ENCODE results near the gene CEMIP.

The CEMIP gene

DNA sequence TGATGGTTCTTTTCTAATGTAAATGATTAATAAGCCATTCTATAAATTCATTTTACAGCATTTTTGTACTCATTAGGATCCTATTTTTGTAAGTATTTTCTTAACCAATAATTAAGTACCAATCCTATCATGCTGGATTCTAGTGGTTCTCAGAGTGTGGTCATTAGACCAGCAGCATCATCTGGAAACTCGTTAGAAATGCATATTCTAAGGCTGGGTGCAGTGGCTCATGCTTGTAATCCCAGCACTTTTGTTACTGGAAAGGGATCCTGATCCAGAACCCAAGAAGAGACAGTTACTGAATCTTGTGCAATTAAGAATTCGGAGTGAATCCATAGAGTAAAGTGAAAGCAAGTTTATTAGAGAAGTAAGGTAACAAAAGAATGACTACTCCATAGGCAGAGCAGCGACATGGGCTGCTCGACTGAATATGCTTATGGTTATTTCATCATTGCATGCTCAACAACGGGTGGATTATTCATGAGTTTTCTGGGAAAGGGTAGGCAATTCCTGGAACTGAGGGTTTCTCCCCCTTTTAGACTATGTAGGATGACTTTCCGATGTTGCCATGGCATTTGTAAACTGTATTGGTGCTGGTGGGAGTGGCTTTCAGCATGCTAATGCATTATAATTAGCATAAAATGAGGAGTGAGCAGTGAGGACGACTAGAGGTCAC lies 9.9 kb upstream of the CEMIP start:
- TF ChIP-seq, protein P1, sequence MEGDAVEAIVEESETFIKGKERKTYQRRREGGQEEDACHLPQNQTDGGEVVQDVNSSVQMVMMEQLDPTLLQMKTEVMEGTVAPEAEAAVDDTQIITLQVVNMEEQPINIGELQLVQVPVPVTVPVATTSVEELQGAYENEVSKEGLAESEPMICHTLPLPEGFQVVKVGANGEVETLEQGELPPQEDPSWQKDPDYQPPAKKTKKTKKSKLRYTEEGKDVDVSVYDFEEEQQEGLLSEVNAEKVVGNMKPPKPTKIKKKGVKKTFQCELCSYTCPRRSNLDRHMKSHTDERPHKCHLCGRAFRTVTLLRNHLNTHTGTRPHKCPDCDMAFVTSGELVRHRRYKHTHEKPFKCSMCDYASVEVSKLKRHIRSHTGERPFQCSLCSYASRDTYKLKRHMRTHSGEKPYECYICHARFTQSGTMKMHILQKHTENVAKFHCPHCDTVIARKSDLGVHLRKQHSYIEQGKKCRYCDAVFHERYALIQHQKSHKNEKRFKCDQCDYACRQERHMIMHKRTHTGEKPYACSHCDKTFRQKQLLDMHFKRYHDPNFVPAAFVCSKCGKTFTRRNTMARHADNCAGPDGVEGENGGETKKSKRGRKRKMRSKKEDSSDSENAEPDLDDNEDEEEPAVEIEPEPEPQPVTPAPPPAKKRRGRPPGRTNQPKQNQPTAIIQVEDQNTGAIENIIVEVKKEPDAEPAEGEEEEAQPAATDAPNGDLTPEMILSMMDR (conservative IDR thresholded peaks at IDR 0.05; ENCODE audit: low read length) = no peak

DNA sequence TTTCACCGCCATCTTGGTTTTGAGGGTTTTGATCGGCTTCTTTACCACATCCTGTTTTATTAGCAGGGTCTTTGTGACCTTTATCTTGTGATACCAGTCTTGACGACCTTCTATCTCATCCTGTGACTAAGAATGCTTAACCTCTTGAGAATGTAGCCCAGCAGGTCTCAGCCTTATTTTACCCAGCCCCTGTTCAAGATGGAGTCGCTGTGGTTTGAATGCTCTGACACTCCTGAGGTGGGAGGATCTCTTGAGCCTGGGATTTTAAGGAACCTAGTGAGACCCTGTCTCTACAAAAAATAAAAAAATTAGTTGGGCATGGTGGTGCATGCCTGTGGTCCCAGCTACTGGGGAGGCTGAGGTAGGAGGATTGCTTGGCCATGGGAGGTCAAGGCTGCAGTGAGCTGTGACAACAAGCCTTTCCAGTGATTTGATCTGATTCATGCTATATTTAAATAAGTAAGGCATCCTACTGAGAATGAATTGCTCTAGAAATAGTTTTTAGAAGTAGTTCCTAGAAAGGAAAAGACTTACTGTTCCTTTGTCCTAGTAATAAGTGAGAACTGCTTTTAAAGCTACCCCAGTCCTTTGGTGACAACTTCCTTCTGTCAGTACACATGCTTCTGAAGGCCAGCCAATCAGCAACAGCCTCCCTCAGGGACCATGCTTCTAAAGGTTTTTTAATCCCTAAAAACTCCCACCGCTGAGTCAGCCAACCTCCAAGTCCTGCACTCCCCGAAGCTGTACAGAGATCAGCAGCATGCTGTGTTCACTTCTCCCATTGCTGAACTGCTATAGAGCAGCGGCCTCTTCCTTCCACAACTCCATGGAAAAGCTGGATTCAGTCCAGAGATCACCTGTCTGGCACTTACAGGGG lies 9.1 kb upstream of the CEMIP start:
- H3K4me3 ChIP-seq (ENCODE audit: low read length) = no peak overlapping the region
- DNase-seq (ENCODE audit: low read depth) = no peak
- TF ChIP-seq, protein P1 (conservative IDR thresholded peaks at IDR 0.05; ENCODE audit: low read length) = no peak

More for the DNA sequence above, 9.9 kb upstream of the CEMIP start:
- H3K4me3 ChIP-seq (ENCODE audit: low read length) = no peak overlapping the region
- no peak for DNase-seq (ENCODE audit: low read depth)

DNA sequence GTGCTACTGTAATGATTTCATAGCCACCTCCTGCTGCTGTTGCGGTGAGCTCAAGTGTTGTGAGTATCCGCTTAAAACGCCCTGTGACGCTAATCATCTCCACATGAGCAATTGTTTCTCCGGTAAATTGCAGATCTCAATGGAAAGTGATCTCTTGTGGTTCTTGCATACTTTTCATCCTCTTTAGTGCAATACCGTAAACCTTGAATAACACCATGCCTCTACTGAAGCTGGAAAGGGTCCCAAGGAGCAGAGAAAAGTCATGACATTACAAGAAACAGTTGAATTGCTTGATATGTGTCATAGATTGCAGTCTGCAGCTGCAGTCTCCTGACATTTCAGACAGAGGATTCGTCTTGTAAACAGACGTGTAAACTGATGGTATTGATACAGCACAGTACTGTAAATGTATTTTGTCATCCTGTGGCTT lies 6.0 kb upstream of the CEMIP start:
- H3K4me3 ChIP-seq (ENCODE audit: low read length) = no peak overlapping the region
- DNase-seq (ENCODE audit: low read depth) = peak; percentile 85
- TF ChIP-seq, protein P1 (conservative IDR thresholded peaks at IDR 0.05; ENCODE audit: low read length) = no peak

DNA sequence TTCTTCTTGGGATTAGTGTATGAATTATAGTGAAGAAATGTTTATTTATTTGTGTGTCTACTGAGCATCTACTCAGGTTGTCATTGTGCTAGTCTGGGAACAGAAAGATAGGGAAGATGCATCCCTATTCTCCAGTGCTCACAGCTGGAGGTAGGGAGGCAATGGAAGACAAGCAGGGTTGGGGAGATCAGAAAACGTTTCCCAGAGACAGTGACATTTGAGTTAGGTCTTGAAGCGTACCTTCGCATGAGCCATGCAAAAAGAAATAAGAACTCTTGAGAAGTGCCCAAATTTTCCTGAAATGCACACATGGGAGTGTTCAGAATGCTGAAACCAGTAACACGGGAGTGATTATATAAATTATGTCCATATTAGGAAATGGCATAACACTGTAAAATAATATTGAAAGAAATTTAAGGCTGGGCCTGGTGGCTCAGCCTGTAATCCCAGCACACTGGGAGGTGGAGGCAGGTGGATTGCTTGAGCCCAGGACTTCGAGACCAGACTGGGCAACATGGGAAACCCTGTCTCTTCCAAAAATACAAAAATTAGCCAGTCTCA lies 5.3 kb upstream of the CEMIP start:
- H3K4me3 ChIP-seq (ENCODE audit: low read length) = no peak overlapping the region
- TF ChIP-seq, protein P1 (conservative IDR thresholded peaks at IDR 0.05; ENCODE audit: low read length) = no peak
- DNase-seq (ENCODE audit: low read depth) = no peak

DNA sequence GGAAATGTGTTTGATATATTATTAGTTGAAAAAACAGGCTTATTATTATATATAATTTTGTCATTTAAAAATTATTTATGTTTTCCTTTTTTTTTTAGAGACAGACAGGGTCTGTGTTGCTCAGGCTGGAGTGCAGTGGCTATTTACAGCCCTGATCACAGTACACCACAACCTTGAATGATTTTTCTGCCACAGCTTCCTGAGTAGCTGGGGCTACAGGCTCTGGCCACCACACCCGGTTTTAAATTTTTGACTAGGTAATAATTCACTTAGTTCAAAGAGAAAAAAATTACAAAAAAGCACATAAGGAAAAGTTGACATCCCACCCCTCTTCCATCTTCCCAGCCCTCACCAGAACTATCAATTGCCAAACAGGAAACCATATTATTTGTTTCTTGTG lies 4.7 kb upstream of the CEMIP start:
- no peak overlapping the region for H3K4me3 ChIP-seq (ENCODE audit: low read length)
- DNase-seq (ENCODE audit: low read depth) = no peak
- TF ChIP-seq, protein P1 (conservative IDR thresholded peaks at IDR 0.05; ENCODE audit: low read length) = no peak

DNA sequence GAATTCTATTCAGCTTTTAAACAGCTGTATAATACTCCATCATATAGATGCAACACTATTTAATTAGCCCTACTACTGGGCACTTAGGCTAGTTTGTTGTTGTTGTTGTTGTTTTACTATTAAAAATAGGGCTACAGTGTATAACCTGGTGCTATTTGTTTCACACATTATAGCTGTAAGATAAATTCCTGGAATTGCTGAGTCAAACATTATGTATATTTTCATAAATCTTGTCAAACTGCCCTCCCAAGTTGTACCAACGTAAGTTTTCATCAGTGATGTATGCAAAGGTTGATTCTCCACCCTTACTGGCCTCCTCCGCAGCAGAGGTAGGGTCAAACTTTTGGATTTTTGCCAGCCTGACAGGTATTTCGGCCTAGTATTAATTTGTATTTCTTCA lies 3.8 kb upstream of the CEMIP start:
- DNase-seq (ENCODE audit: low read depth) = no peak
- TF ChIP-seq, protein P1 (conservative IDR thresholded peaks at IDR 0.05; ENCODE audit: low read length) = no peak
- no peak overlapping the region for H3K4me3 ChIP-seq (ENCODE audit: low read length)
